Stromal cell of bone marrow (primary cell): ENCODE results near the gene ZMYND8.
"Not testable (repeated sequence)": the region's sequence is repeated elsewhere in the genome, so short reads cannot be mapped to it uniquely, and the experiment has no call there.

Experiments used
- DNase-seq: peaks from one replicate; pipeline ENCODE4 v3.0.0-alpha.2; 2012; ENCODE audit warnings: low read depth

Gene ZMYND8

DNA sequence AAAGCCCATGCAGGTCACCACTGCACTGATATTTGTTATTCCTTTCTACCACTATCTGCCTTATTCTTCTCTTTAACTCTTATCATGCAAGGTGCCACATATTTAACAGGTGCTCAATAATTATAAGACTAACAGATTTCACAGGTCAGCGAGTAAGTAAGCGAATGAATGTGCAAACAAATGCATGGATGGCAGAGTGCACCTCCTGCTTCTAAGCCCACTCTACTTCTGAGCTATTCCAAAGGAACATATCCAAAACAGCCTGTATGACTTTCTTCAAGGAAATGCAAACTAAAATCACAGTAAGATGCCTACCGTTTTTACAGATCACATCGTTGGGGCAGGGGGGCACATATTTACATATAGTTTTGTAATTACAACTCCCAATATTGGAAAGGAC is 71.3 kb downstream of the ZMYND8 start:
- no peak for DNase-seq

GRCh38 chr20:47284373-47284772 is 72.1 kb downstream of the ZMYND8 start:
- no peak for DNase-seq

- DNase-seq = no peak
Observed at GRCh38 chr20:47283411-47283810, 73.1 kb downstream of the ZMYND8 start.

DNA sequence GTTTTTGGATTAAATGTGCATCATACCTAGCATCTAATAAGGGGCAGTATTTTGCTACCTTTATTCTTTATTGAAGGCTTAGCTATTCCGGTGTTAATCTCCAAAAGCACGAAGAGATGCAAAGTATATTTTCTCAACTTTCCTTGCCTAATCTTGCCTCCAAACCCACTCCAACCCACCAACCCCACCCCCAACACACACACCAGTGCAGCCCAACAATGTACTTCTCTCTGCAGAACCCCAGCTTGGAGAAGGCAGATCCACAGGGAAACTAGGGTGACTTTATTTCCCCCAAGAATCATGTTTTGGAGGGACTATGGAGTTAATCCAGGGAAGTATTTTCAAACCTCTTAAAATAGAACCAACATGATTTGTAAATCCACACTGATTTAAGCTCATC is 73.6 kb downstream of the ZMYND8 start:
- no peak for DNase-seq

DNA sequence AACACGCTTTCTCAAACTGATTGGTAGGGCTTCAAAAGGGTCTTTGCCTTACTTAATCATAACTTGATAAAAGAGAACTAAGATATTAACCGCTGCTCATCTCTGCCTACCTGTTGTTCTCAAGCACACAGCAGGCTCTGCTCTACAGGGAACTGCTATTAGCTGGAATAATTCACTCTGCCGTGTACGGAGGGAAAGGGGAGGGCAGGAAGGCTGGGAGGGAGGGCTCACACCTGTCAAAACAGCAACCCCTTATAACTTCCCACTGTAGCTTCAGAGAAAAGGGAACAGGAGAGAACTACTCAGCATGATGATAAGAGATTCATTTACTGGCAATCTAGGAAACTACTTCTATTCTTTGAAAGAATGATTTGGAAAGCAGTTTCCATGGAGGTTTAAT is 75.1 kb downstream of the ZMYND8 start:
- DNase-seq = no peak

GRCh38 chr20:47280668-47281067 is 75.8 kb downstream of the ZMYND8 start:
- no peak for DNase-seq

DNA sequence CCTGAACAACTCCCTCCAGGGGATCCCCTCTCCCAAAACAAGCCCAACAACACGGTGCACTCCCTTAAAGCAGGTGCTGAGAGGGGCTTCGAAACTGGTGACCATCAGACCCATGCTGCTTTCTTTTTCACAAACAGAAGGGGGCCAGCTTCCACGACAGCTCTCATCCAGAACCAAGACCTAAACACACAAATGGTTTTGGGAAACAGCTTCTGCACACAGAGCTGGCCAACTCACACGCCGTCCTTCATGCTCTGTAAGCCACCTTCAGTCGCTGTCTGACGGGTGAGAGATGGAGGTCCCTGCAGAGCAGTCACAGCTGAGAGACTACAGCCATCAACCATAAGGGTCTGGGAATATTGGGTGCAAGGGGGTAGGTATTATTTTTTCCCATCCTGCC is 76.3 kb downstream of the ZMYND8 start:
- no peak for DNase-seq

- no peak for DNase-seq
Observed at GRCh38 chr20:47278907-47279348, 77.6 kb downstream of the ZMYND8 start.

- not testable (repeated sequence) for DNase-seq
Observed at GRCh38 chr20:47277535-47277872, 79.0 kb downstream of the ZMYND8 start.

DNA sequence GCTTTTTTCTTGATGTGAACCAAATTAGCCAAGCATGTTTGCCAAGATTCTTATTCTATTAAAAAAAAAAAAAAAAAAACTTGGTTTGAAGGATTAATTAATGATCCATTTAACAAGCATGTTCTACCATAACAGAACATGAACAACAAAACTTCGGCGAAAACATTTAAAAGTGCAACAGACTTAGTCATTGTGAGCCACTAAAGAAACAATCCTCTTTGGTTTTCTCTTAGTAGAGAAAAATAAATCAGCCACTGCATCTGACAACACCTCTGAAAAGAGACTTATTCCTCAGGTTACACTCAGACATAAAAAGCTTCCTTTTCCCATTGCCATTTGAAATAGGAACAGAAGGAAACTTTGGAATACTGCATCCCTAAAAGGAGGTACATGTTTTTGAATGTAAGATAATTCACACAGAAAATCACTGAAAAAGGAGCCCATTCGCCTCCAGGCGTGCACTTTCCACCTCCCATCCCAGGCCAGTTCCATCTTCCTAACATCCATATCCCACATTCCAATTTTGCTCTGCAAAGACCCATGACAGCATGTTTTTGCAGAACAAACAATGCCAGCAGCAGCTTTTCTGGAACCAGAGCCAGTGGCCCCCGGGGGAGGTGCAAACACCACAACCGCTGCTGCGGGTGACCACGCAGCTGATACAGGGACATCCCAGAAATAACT is 79.5 kb downstream of the ZMYND8 start:
- DNase-seq = peak; percentile 53

DNA sequence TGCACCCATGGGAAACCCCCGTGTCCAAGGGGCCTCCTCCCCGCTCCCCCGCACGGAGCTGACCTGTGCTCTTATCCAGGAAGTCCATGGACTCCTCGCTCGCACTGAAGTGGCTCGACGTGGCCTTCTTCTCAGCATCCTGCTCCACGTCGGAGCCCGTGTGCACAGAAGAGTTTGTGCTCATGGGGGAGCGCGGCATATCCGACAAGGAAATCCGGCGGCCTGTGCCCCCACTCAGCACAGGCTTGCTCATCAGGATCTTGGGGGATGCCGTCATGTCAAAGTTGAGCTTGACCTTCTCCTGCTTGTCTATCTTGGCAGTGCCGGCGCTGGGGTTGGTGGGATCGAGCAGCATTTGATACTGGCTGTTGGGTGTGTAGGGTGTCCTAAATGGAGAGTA is 80.2 kb downstream of the ZMYND8 start:
- DNase-seq = no peak

DNA sequence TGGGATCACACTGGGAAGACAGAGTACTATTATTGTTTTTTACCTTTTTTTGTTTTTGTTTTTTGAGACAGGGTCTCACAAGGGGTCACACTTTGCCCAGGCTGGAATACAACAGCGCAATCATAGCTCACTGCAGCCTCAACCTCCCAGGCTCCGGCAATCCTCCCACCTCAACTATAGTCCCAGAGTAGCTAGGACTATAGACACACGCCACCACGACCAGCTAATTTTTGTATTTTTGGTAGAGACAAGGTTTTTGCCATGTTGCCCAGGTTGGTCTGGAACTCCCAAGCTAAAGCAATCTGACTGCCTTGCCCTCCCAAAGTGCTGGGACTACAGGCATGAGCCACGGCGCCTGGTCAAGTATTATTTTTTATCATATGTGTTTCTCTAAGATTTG is 81.0 kb downstream of the ZMYND8 start:
- DNase-seq = no peak

- DNase-seq = peak; percentile 94
Observed at GRCh38 chr20:47274401-47275108, 81.9 kb downstream of the ZMYND8 start.

GRCh38 chr20:47273591-47274235 is 82.8 kb downstream of the ZMYND8 start:
- no peak for DNase-seq

DNA sequence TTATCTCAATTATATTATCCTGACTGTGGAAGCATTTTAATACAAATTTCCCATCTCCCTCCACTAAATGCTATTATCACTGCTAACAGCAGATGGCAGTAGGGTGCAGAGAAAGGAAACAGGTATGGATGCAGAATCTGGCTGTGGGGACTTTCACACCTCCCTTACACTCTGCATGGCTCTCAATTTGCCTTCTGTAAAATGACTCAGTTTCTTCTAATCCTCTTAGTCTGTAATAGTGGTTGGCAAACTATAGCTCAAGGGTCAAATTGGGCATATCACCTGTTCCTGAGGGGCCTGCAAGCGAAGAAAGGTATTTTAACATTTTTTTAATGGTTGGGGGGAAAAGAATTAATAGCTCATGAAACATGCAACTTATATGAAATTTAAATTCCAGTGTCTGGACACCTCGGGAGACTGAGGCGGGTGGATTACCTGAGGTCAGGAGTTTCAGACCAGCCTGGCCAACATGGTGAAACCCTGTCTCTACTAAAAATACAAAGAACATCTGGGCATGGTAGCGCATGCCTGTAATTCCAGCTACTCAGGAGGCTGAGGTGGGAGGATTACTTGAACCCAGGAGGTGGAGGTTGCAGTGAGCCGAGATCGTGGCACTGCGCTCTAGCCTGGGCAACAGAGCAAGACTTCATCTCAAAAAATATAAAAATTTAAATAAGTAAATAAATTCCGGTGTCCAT is 83.5 kb downstream of the ZMYND8 start:
- DNase-seq = peak; percentile 52

DNA sequence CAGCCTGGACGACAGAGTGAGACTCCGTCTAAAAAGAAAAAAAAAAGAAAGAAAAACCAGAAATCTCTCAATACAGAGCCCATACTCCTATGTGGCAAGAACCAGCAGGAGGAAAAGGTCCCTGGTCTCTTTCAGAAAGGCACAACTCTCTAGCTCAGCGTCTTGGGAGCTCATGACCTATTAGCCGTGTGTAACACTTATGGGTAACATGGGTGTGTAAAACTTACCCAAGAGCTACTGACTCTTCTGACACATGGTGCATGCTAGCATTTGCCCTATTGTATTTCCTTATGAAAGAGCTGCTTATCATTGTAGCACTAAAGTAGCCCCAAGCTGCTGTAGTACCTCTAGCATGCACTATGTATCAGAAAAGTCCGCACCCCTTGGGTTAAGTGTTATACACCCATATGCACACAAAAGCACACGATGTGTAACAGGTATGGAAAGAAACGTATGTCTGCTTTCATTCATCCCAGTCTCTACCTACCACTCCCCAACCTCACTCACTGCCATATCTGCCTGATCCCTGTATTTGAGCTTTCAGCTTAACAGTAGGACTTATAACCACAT is 85.4 kb downstream of the ZMYND8 start:
- no peak for DNase-seq

GRCh38 chr20:47269309-47270165 is 87.0 kb downstream of the ZMYND8 start:
- DNase-seq = no peak

- DNase-seq = no peak
Observed at GRCh38 chr20:47267621-47268020, 88.9 kb downstream of the ZMYND8 start.

- DNase-seq = no peak
Observed at GRCh38 chr20:47266847-47267515, 89.5 kb downstream of the ZMYND8 start.

DNA sequence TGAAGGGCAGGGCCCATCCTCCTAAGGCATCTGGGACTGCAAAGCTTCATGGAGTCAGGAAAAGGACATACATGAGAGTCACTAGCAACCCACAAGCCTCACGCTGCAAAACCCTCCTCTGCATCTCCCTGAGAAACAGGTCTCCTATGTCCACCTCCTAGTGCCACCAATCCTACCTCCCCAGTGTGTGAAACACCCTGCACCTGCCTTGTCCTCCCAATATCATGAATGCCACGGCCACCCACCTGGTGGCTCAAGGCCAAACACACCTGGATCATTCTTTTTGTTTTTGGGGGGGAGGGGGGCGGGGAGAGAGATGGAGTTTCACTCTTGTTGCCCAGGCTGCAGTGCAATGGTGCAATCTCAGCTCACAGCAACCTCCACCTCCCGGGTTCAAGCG is 90.5 kb downstream of the ZMYND8 start:
- no peak for DNase-seq

GRCh38 chr20:47265214-47265613 is 91.3 kb downstream of the ZMYND8 start:
- no peak for DNase-seq
